ENCODE data around the gene KIF5A.
"Not testable (repeated sequence)": the region's sequence is repeated elsewhere in the genome, so short reads cannot be mapped to it uniquely, and the experiment has no call there.

Gene KIF5A

DNA sequence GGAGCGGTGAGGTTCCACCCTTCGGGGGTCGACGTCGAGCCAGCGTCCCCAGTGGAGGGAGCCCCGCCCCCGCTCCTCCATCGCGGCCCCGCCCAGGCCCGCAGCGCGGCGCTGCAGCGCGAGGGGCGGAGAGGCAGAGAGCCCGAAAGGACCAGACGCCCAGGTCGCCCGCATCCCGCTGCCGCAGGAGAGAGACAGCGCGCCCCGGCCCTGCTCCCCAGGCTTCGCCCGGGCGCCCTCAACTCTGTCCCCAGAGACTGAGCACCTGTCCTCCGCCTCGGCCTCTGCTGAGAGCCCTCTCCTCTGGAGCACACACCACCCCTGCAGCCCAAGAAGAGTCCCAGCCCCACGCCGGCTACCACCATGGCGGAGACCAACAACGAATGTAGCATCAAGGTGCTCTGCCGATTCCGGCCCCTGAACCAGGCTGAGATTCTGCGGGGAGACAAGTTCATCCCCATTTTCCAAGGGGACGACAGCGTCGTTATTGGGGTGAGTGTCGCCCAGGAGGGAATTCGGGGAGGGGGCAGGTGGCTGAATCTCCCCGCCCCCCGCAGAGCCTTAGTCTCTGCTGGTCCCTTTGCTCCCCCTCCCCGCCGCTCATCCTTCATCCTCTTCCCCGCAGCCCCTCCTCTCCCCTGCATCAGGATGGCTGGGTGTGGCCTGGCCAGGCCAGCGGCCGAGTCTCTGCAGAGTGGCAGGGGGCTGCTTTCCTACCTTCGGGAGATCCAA lies at the start of gene KIF5A:
Gene KIF5A, plus strand, starts transcription at position 136 of the 732 bp plus-strand sequence. Its CDS starts 228 bp downstream, at position 364.
- no peak for DNase-seq (ENCODE audit: low read depth)
- TF ChIP-seq, protein P1, sequence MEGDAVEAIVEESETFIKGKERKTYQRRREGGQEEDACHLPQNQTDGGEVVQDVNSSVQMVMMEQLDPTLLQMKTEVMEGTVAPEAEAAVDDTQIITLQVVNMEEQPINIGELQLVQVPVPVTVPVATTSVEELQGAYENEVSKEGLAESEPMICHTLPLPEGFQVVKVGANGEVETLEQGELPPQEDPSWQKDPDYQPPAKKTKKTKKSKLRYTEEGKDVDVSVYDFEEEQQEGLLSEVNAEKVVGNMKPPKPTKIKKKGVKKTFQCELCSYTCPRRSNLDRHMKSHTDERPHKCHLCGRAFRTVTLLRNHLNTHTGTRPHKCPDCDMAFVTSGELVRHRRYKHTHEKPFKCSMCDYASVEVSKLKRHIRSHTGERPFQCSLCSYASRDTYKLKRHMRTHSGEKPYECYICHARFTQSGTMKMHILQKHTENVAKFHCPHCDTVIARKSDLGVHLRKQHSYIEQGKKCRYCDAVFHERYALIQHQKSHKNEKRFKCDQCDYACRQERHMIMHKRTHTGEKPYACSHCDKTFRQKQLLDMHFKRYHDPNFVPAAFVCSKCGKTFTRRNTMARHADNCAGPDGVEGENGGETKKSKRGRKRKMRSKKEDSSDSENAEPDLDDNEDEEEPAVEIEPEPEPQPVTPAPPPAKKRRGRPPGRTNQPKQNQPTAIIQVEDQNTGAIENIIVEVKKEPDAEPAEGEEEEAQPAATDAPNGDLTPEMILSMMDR (conservative IDR thresholded peaks at IDR 0.05; ENCODE audit: control insufficient read depth, insufficient read depth, low read depth, low read length) = no peak
- H3K4me3 ChIP-seq (ENCODE audit: control insufficient read depth, low read depth, low read length) = peak within 1 kb of the TSS; percentile 54

DNA sequence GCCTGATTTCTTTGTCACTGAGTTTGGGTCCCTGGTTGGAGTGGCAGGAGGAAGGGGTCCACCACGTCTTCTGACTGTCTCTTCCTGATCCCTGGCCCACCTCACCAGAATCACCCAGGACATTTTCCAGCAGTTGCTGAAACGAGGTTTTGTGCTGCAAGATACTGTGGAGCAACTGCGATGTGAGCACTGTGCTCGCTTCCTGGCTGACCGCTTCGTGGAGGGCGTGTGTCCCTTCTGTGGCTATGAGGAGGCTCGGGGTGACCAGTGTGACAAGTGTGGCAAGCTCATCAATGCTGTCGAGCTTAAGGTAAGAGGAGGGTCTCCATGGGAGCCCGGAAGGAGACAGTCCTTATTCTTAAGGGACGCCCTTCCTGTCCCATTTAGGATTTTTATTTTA lies 49.6 kb upstream of the KIF5A start:
- TF ChIP-seq, protein P1 (conservative IDR thresholded peaks at IDR 0.05; ENCODE audit: control insufficient read depth, insufficient read depth, low read depth, low read length) = no peak
- no peak overlapping the region for H3K4me3 ChIP-seq (ENCODE audit: control insufficient read depth, low read depth, low read length)
- no peak for DNase-seq (ENCODE audit: low read depth)

DNA sequence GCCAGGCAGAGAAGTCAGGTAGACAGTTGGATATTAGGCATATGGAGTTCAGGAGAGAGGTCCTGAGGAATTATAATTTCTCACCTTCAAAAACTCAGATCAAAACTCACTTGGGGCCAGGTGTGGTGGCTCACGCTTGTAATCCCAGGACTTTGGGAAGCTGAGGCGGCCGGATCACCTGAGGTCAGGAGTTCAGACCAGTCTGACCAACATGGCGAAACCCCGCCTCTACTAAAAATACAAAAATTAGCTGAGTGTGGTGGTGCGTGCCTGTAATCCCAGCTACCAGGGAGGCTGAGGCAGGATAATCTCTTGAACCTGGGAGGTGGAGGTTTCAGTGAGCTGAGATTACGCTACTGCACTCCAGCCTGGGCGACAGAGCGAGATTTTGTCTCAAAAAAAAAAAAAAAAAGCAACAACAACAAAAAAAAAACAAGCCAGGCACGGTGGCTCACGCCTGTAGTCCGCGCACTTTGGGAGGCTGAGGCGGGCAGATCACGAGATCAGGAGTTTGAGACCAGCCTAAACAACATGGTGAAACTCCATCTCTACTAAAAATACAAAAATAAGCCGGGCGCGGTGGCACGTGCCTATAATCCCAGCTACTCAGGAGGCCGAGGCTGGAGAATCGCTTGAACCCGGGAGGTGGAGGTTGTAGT lies 47.4 kb upstream of the KIF5A start:
- not testable (repeated sequence) for H3K4me3 ChIP-seq (ENCODE audit: control insufficient read depth, low read depth, low read length); DNase-seq (ENCODE audit: low read depth)

DNA sequence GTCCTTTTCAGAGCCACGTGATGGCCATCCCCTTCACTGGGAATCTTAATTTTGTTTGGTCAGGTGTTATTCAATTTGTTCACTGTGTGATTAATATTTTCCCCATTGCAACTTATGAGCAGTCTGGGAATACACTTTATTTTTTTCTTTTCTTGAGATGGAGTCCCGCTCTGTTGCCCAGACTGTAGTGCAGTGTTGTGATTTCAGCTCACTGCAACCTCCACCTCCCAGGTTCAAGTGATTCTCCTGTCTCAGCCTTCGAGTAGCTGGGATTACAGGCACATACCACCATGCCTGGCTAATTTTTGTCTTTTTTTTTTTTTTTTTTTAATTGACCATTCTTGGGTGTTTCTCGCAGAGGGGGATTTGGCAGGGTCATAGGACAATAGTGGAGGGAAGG lies 43.3 kb upstream of the KIF5A start:
- not testable (repeated sequence) for H3K4me3 ChIP-seq (ENCODE audit: control insufficient read depth, low read depth, low read length); DNase-seq (ENCODE audit: low read depth)

DNA sequence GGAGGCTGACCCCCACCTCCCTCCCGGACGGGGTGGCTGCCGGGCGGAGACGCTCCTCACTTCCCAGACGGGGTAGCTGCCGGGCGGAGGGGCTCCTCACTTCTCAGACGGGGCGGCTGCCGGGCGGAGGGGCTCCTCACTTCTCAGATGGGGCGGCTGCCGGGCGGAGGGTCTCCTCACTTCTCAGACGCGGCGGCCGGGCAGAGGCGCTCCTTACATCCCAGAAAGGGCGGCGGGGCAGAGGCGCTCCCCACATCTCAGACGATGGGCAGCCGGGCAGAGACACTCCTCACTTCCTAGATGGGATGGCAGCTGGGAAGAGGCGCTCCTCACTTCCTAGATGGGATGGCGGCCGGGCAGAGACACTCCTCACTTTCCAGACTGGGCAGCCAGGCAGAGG lies 42.0 kb upstream of the KIF5A start:
- not testable (repeated sequence) for DNase-seq (ENCODE audit: low read depth); H3K4me3 ChIP-seq (ENCODE audit: control insufficient read depth, low read depth, low read length)

DNA sequence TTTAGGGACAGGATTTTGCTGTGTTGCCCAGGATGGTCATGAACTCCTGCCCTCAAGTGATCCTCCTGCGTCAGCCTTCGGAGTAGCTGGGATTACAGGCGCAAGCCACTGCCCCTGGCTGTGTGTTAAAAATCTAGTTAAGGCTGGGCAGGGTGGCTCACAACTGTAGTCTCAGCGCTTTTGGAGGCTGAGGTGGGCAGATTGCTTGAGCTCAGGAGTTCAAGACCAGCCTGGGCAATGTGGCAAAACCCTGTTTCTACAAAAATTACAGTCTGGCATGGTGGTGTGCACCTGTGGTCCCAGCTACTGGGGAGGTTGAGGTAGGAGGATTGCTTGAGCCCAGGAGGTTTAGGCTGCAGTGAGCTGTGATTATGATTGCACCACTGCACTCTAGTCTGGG lies 38.7 kb upstream of the KIF5A start:
- H3K4me3 ChIP-seq (ENCODE audit: control insufficient read depth, low read depth, low read length) = no peak overlapping the region
- TF ChIP-seq, protein P1 (conservative IDR thresholded peaks at IDR 0.05; ENCODE audit: control insufficient read depth, insufficient read depth, low read depth, low read length) = no peak
- DNase-seq (ENCODE audit: low read depth) = no peak

DNA sequence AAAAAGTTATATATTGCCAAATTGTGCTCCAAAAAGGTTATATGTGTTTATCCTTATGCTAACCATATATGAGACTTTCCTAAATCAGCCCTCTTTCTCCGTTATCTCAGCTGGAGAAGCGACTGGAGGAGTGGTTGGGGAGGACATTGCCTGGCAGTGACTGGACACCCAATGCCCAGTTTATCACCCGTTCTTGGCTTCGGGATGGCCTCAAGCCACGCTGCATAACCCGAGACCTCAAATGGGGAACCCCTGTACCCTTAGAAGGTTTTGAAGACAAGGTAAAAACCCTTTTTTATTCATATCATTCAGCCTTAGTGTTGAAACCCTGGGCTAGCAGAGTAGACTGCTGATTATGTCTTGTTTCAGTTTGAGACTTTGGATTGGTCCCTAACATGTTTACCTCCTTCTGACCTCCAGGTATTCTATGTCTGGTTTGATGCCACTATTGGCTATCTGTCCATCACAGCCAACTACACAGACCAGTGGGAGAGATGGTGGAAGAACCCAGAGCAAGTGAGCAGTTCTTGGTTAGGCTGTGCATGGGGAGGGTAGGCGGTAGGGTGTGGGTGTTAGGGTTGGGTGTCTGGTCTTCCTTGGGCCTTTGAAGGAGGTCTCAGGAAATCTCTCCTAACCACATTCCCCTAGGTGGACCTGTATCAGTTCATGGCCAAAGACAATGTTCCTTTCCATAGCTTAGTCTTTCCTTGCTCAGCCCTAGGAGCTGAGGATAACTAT lies 38.1 kb upstream of the KIF5A start:
- TF ChIP-seq, protein P1 (conservative IDR thresholded peaks at IDR 0.05; ENCODE audit: control insufficient read depth, insufficient read depth, low read depth, low read length) = no peak
- H3K4me3 ChIP-seq (ENCODE audit: control insufficient read depth, low read depth, low read length) = no peak overlapping the region
- no peak for DNase-seq (ENCODE audit: low read depth)

DNA sequence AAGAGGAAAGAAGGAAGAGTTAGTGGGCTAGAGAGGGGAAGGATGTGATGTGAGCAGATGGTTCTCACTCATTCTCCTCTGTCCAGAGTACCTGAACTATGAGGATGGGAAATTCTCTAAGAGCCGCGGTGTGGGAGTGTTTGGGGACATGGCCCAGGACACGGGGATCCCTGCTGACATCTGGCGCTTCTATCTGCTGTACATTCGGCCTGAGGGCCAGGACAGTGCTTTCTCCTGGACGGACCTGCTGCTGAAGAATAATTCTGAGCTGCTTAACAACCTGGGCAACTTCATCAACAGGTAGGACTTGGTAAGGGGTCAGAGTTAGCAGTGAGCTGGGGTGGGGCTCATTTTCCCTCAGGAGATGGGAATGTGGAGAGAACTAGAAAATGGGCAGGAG lies 37.2 kb upstream of the KIF5A start:
- TF ChIP-seq, protein P1 (conservative IDR thresholded peaks at IDR 0.05; ENCODE audit: control insufficient read depth, insufficient read depth, low read depth, low read length) = no peak
- no peak overlapping the region for H3K4me3 ChIP-seq (ENCODE audit: control insufficient read depth, low read depth, low read length)

More for the DNA sequence above, 37.2 kb upstream of the KIF5A start:
- DNase-seq (ENCODE audit: low read depth) = no peak

All from fibroblast of mammary gland (primary cell).